Panc1 (cell line): Measurements from ENCODE around the gene CNGA2.

Experiments used
- CTCF ChIP-seq: fragments of 450-650 bp; IDR thresholded peaks from 2 replicates; pipeline ENCODE4 v1.5.1; 2017; ENCODE audit warnings: mild to moderate bottlenecking
- POLR2AphosphoS5 ChIP-seq: IDR thresholded peaks from 2 replicates; pipeline ENCODE4 v1.6.1; 2012; ENCODE audit warnings: mild to moderate bottlenecking, low read depth, low read length, moderate library complexity
- REST ChIP-seq, 2 experiments: IDR thresholded peaks; 2 replicates each; pipeline ENCODE4 v1.6.1; 2011 to 2012; ENCODE audit warnings: low read depth in 2 of 2, control low read depth in 1 of 2, low read length in 1 of 2, mild to moderate bottlenecking in 1 of 2, moderate library complexity in 1 of 2; ENCODE audit not compliant: insufficient read depth in 1 of 2
- SIN3A ChIP-seq: IDR thresholded peaks from 2 replicates; pipeline ENCODE4 v1.6.1; 2012; ENCODE audit warnings: low read depth, mild to moderate bottlenecking, low read length, moderate library complexity, borderline replicate concordance; ENCODE audit not compliant: insufficient read depth
- TCF7L2 ChIP-seq: IDR thresholded peaks from 2 replicates; pipeline ENCODE4 v1.6.1; 2011; ENCODE audit warnings: mild to moderate bottlenecking, low read depth, low read length, inconsistent platforms

GRCh38 chrX:151725338-151725614, 9.3 kb upstream of the CNGA2 start:
- TF ChIP-seq CTCF (no peak), POLR2AphosphoS5 (no peak), TCF7L2 (no peak), SIN3A (no peak), REST (IDR thresholded peaks at IDR 0.05; ENCODE audit: insufficient read depth in 1 of 2, low read depth in 2 of 2, low read length in 1 of 2) (no peak)
